Ovary (tissue), 3 donors: ENCODE measurements around the gene CFAP54.

ENCODE experiments used
- CTCF ChIP-seq, 3 donors: fragments of 450-650 bp in 2 of 3; fragments of 200-600 bp in 1 of 3; IDR thresholded peaks; one replicate each; pipeline versions ENCODE4 v1.5.1 to v1.8.0; 2016 to 2022; ENCODE audit warnings: antibody characterized with exemption in 3 of 3, mild to moderate bottlenecking in 1 of 3
- POLR2A ChIP-seq: fragments of 450-650 bp; IDR thresholded peaks from one replicate; pipeline ENCODE4 v1.6.1; 2017; ENCODE audit warnings: antibody characterized with exemption, mild to moderate bottlenecking, moderate library complexity
- donor health status: DM: no; HTN: no; CAD: no.

GRCh38 chr12:96648923-96649322 lies 159.5 kb downstream of the CFAP54 start:
- no peak for TF ChIP-seq CTCF (IDR thresholded peaks at IDR 0.05)
- TF ChIP-seq POLR2A = no peak
